ENCODE data around the gene RMND5B.

RMND5B gene

GRCh38 chr5:178125253-178125906, 5.4 kb upstream of the RMND5B start:
- TF ChIP-seq SIN3A (IDR thresholded peaks at IDR 0.05; ENCODE audit: borderline replicate concordance, insufficient read depth, low read length) (no peak), REST (IDR thresholded peaks at IDR 0.05; ENCODE audit: insufficient read depth in 1 of 2, low read depth in 2 of 2, low read length in 2 of 2) (no peak), POLR2AphosphoS5 (IDR thresholded peaks at IDR 0.05; ENCODE audit: low read depth, low read length) (no peak)

- TF ChIP-seq TAF1 (IDR thresholded peaks at IDR 0.05; ENCODE audit: borderline replicate concordance, insufficient read depth, low read length) (no peak), FOXP2 (optimal IDR thresholded peaks at IDR 0.05; ENCODE audit: borderline replicate concordance, extremely low read depth, extremely low read length, insufficient read depth) (no peak), POLR2AphosphoS5 (IDR thresholded peaks at IDR 0.05; ENCODE audit: low read depth, low read length) (no peak), REST (IDR thresholded peaks at IDR 0.05; ENCODE audit: insufficient read depth in 1 of 2, low read depth in 2 of 2, low read length in 2 of 2) (no peak), SIN3A (IDR thresholded peaks at IDR 0.05; ENCODE audit: borderline replicate concordance, insufficient read depth, low read length) (no peak)
These were observed 4.3 kb upstream of the RMND5B start for GRCh38 chr5:178126556-178126955.

- no peak for TF ChIP-seq SIN3A (IDR thresholded peaks at IDR 0.05; ENCODE audit: borderline replicate concordance, insufficient read depth, low read length)
- TF ChIP-seq REST (IDR thresholded peaks at IDR 0.05; ENCODE audit: insufficient read depth in 1 of 2, low read depth in 2 of 2, low read length in 2 of 2) = no peak
- TF ChIP-seq TAF1 (IDR thresholded peaks at IDR 0.05; ENCODE audit: borderline replicate concordance, insufficient read depth, low read length) = no peak
- no peak for TF ChIP-seq FOXP2 (optimal IDR thresholded peaks at IDR 0.05; ENCODE audit: borderline replicate concordance, extremely low read depth, extremely low read length, insufficient read depth)
- TF ChIP-seq POLR2AphosphoS5 (IDR thresholded peaks at IDR 0.05; ENCODE audit: low read depth, low read length) = no peak
These were observed 1.5 kb upstream of the RMND5B start for GRCh38 chr5:178129296-178129695.

- TF ChIP-seq SIN3A (IDR thresholded peaks at IDR 0.05; ENCODE audit: borderline replicate concordance, insufficient read depth, low read length) (no peak), REST (IDR thresholded peaks at IDR 0.05; ENCODE audit: insufficient read depth in 1 of 2, low read depth in 2 of 2, low read length in 2 of 2) (no peak), TAF1 (IDR thresholded peaks at IDR 0.05; ENCODE audit: borderline replicate concordance, insufficient read depth, low read length) (no peak), POLR2AphosphoS5 (IDR thresholded peaks at IDR 0.05; ENCODE audit: low read depth, low read length) (no peak), FOXP2 (optimal IDR thresholded peaks at IDR 0.05; ENCODE audit: borderline replicate concordance, extremely low read depth, extremely low read length, insufficient read depth) (no peak)
These were observed 707 bp downstream of the RMND5B start for GRCh38 chr5:178131446-178131996.
